Erythroblast (primary cell): ENCODE data around the gene ENOX1.

Experiments
- GATA1 ChIP-seq: IDR thresholded peaks from 2 replicates; pipeline ENCODE4 v1.6.1; 2011; ENCODE audit warnings: low read depth, mild to moderate bottlenecking, control low read depth, low read length, moderate library complexity
- POLR2A ChIP-seq: IDR thresholded peaks from 2 replicates; pipeline ENCODE4 v1.6.1; 2011; ENCODE audit warnings: mild to moderate bottlenecking, low read length

- TF ChIP-seq POLR2A (no peak), GATA1 (no peak)
Observed at GRCh38 chr13:43377149-43377548, 409.6 kb downstream of the ENOX1 start.
